ENCODE measurements around the gene ZSCAN2. TPM values are rescaled to one million over a fixed set of nuclear protein-coding genes. Genes with fewer than 3 reads are reported as not detected.

Gene ZSCAN2
- total RNA-seq, 1 donor = 5.2 TPM

DNA sequence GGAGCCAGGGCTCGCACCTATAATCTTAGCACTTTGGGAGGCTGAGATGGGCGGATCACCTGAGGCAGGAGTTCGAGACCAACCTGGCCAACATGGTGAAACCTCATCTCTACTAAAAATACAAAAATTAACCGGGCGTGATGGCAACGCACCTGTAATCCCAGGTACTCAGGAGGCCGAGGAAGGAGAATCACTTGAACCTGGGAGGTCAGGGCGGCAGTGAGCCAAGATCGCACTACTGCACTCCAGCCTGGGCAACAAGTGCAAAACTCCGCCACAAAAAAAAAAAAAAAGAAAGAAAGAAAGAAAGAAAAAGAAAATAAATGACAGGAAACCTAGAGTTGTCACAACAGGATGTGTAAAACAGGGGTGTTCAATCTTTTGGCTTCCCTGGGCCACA, 60.2 kb downstream of the ZSCAN2 start:
- no peak overlapping the region for H3K4me3 ChIP-seq (ENCODE audit: low read depth, low read length)
- no peak for DNase-seq (ENCODE audit: low read depth)
- TF ChIP-seq, protein P1, sequence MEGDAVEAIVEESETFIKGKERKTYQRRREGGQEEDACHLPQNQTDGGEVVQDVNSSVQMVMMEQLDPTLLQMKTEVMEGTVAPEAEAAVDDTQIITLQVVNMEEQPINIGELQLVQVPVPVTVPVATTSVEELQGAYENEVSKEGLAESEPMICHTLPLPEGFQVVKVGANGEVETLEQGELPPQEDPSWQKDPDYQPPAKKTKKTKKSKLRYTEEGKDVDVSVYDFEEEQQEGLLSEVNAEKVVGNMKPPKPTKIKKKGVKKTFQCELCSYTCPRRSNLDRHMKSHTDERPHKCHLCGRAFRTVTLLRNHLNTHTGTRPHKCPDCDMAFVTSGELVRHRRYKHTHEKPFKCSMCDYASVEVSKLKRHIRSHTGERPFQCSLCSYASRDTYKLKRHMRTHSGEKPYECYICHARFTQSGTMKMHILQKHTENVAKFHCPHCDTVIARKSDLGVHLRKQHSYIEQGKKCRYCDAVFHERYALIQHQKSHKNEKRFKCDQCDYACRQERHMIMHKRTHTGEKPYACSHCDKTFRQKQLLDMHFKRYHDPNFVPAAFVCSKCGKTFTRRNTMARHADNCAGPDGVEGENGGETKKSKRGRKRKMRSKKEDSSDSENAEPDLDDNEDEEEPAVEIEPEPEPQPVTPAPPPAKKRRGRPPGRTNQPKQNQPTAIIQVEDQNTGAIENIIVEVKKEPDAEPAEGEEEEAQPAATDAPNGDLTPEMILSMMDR (IDR thresholded peaks at IDR 0.05; ENCODE audit: insufficient read depth, low read length) = no peak

DNA sequence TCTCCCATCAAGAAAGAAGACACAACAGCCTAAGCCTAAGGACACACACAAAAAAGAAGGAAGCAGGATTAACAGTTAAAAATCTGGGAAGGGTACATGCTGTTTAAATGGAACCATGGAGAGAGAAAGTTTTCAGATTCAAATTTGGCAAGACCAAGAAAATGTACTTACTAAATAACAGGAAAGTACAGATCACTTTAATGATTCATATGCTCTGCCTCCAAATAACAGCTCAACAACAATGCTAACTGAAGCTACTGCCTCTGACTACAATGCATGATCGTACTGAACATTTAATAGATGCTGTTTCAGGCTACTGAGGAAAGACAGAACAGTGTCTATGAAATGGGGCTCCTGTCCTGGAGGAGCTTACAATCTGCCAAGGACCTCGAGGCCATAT, 65.6 kb downstream of the ZSCAN2 start:
- TF ChIP-seq, protein P1 (IDR thresholded peaks at IDR 0.05; ENCODE audit: insufficient read depth, low read length) = no peak
- H3K4me3 ChIP-seq (ENCODE audit: low read depth, low read length) = no peak overlapping the region
- peak; percentile 22 for DNase-seq (ENCODE audit: low read depth)

DNA sequence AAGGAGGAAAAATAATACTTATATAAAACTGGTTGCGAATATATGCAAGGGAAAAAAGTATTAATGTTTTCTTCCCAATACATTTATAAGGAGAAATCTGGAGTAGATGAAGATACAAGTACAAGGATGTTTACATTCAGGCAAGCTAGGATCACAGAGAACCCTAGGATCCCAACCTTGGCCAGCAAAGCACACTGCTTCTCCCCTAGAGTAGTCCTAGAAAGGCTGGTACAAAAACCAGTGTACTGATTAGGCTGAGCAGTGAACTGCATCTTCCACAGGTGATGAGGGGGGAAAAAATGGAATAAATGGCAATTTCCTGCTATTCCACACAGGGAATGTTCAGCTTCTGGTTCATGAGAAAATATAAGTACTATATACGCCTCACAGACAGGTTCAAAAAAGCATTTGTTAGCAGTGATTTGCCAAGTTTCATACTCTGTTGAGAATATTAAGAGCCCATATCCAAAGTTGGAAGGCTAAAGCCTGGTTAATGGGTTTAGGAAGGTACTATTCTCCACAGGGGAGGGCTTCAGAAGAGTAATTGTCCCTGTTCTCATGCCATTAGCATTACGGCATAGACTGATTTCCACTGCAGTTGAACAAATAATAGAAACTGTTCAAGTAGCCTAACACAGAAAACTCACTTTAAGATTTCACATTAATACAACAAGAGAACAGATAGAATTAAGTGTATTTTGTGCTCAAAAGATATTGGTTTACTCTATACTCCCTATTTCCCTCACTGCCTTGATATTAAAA, 67.6 kb downstream of the ZSCAN2 start:
- no peak overlapping the region for H3K4me3 ChIP-seq (ENCODE audit: low read depth, low read length)
- TF ChIP-seq, protein P1 (IDR thresholded peaks at IDR 0.05; ENCODE audit: insufficient read depth, low read length) = no peak
- DNase-seq (ENCODE audit: low read depth) = no peak

GRCh38 chr15:84669726-84670125, 68.9 kb downstream of the ZSCAN2 start:
- H3K4me3 ChIP-seq (ENCODE audit: low read depth, low read length) = no peak overlapping the region
- peak; percentile 12 for DNase-seq (ENCODE audit: low read depth)
- TF ChIP-seq, protein P1 (IDR thresholded peaks at IDR 0.05; ENCODE audit: insufficient read depth, low read length) = no peak

DNA sequence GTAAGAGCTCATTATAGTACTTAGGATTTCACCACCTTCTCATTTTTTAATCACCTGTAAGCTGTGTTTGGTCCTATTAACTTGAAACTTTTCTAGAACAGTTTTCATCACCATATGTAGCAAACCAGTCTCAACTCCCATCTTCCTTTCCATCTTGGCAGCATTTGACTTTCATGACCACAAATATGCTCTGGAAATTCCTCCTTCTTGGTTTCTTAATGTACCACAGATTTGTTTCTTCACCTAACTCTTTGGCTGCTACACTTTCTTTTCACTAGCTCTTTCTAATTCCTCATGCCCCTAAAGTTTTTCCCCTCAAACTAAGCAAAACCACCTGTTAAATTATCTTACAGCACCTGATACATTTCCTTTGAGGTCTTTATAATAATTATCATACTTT, 70.4 kb downstream of the ZSCAN2 start:
- no peak overlapping the region for H3K4me3 ChIP-seq (ENCODE audit: low read depth, low read length)
- DNase-seq (ENCODE audit: low read depth) = peak; percentile 89
- TF ChIP-seq, protein P1 (IDR thresholded peaks at IDR 0.05; ENCODE audit: insufficient read depth, low read length) = no peak

Other genes starting within 250 kb of the ZSCAN2 start
- 26.8 and 38.0 TPM in 2 replicates for gene WDR73, start 53.3 kb downstream of the ZSCAN2 start, total RNA-seq (ENCODE audit: low replicate concordance)
- 4.1 TPM in 1 of 2 replicates, not detected in the other for gene NMB, start 57.2 kb downstream of the ZSCAN2 start, total RNA-seq (ENCODE audit: low replicate concordance)
- gene SEC11A, start 115.1 kb downstream of the ZSCAN2 start, total RNA-seq (ENCODE audit: low replicate concordance) = 292 and 299 TPM in 2 replicates
- gene ZNF592, start 147.6 kb downstream of the ZSCAN2 start, total RNA-seq (ENCODE audit: low replicate concordance) = 7.4 and 11.7 TPM in 2 replicates
- 0.18 and 0.65 TPM in 2 replicates for gene ALPK3, start 216.3 kb downstream of the ZSCAN2 start, total RNA-seq (ENCODE audit: low replicate concordance)

Measured in fibroblast of the aortic adventitia (primary cell).